Measurements from ENCODE around the gene ADARB2.

DNA sequence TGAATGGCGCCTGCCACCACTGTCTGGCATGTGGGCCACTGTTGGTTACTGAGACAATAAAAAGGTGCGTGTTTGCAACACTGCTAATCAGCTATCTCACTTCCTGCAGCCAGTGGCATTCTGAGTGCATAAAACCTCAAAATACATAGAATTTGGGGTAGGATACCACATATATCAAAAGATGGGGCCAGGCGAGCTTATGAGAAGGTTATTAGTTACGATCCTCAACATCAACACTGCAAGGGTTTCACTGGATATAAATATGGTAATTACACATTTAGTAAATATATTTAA is 480.9 kb downstream of the ADARB2 start:
- TF ChIP-seq, protein P1, sequence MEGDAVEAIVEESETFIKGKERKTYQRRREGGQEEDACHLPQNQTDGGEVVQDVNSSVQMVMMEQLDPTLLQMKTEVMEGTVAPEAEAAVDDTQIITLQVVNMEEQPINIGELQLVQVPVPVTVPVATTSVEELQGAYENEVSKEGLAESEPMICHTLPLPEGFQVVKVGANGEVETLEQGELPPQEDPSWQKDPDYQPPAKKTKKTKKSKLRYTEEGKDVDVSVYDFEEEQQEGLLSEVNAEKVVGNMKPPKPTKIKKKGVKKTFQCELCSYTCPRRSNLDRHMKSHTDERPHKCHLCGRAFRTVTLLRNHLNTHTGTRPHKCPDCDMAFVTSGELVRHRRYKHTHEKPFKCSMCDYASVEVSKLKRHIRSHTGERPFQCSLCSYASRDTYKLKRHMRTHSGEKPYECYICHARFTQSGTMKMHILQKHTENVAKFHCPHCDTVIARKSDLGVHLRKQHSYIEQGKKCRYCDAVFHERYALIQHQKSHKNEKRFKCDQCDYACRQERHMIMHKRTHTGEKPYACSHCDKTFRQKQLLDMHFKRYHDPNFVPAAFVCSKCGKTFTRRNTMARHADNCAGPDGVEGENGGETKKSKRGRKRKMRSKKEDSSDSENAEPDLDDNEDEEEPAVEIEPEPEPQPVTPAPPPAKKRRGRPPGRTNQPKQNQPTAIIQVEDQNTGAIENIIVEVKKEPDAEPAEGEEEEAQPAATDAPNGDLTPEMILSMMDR (conservative IDR thresholded peaks at IDR 0.05 in 1 of 2, IDR thresholded peaks at IDR 0.05 in 1 of 2; ENCODE audit: low read depth in 1 of 2, low read length in 2 of 2): no peak
- TF ChIP-seq EZH2 (IDR thresholded peaks at IDR 0.05; ENCODE audit: low read length, missing control alignments): no peak
